H9 (cell line): Measurements from ENCODE around the gene OR51F1. TPM values are rescaled to one million over a fixed set of nuclear protein-coding genes. Genes with fewer than 3 reads are reported as not detected.

ENCODE experiments used
- DNase-seq: peaks from one replicate; pipeline ENCODE4 v3.0.0-alpha.2; 2017
- H2AFZ ChIP-seq: one replicate; pipeline ENCODE4 v1.6.1; 2013; ENCODE audit warnings: mild to moderate bottlenecking, low read length, control low read depth, moderate library complexity
- H2AK5ac ChIP-seq: 2 replicates; pipeline ENCODE4 v1.6.1; 2013; ENCODE audit warnings: low read length, control low read depth, mixed read lengths; ENCODE audit not compliant: insufficient read length
- H2BK120ac ChIP-seq: one replicate; pipeline ENCODE4 v1.6.1; 2013; ENCODE audit warnings: low read depth, mild to moderate bottlenecking, low read length, control low read depth, inconsistent platforms; ENCODE audit not compliant: poor library complexity, severe bottlenecking
- H2BK12ac ChIP-seq: 2 replicates; pipeline ENCODE4 v1.6.1; 2013; ENCODE audit warnings: low read length, control low read depth, mixed read lengths, low read depth; ENCODE audit not compliant: insufficient read length
- H2BK15ac ChIP-seq: 2 replicates; pipeline ENCODE4 v1.6.1; 2013; ENCODE audit warnings: low read depth, low read length, control low read depth
- H2BK20ac ChIP-seq: one replicate; pipeline ENCODE4 v1.6.1; 2013; ENCODE audit warnings: low read depth, mild to moderate bottlenecking, low read length, control low read depth, inconsistent platforms; ENCODE audit not compliant: poor library complexity, severe bottlenecking
- H2BK5ac ChIP-seq: 2 replicates; pipeline ENCODE4 v1.6.1; 2013; ENCODE audit warnings: low read length, control low read depth, mixed read lengths; ENCODE audit not compliant: insufficient read length
- H3K14ac ChIP-seq: 2 replicates; pipeline ENCODE4 v1.6.1; 2013; ENCODE audit warnings: low read length, control low read depth; ENCODE audit not compliant: insufficient read depth
- H3K18ac ChIP-seq: 2 replicates; pipeline ENCODE4 v1.6.1; 2013; ENCODE audit warnings: low read depth, mild to moderate bottlenecking, mixed read lengths, low read length, control low read depth; ENCODE audit not compliant: insufficient read length
- H3K23ac ChIP-seq: 2 replicates; pipeline ENCODE4 v1.6.1; 2013; ENCODE audit warnings: low read length, control low read depth, mixed read lengths, low read depth; ENCODE audit not compliant: insufficient read length
- H3K23me2 ChIP-seq: 2 replicates; pipeline ENCODE4 v1.6.1; 2013; ENCODE audit warnings: low read depth, mild to moderate bottlenecking, mixed read lengths, low read length, control low read depth; ENCODE audit not compliant: insufficient read length, poor library complexity, severe bottlenecking
- H3K27ac ChIP-seq: 2 replicates; pipeline ENCODE4 v1.5.1; 2013; ENCODE audit warnings: low read length, control low read depth, mixed read lengths, low read depth; ENCODE audit not compliant: insufficient read length
- H3K27me3 ChIP-seq: 2 replicates; pipeline ENCODE4 v1.6.1; 2013; ENCODE audit warnings: low read length, control low read depth, inconsistent platforms; ENCODE audit not compliant: insufficient read depth
- H3K4ac ChIP-seq: 2 replicates; pipeline ENCODE4 v1.6.1; 2013; ENCODE audit warnings: low read depth, mild to moderate bottlenecking, control low read depth, inconsistent platforms, low read length, moderate library complexity
- H3K4me1 ChIP-seq: 2 replicates; pipeline ENCODE4 v1.6.1; 2013; ENCODE audit warnings: low read length, control low read depth, inconsistent platforms; ENCODE audit not compliant: insufficient read depth
- H3K4me2 ChIP-seq: 2 replicates; pipeline ENCODE4 v1.6.1; 2013; ENCODE audit warnings: low read length, control low read depth, mixed read lengths; ENCODE audit not compliant: insufficient read length, insufficient read depth
- H3K56ac ChIP-seq: 2 replicates; pipeline ENCODE4 v1.6.1; 2013; ENCODE audit warnings: low read depth, mild to moderate bottlenecking, mixed read lengths, low read length, control low read depth; ENCODE audit not compliant: insufficient read length
- H3K79me1 ChIP-seq: 2 replicates; pipeline ENCODE4 v1.6.1; 2013; ENCODE audit warnings: low read depth, mild to moderate bottlenecking, moderate library complexity, low read length, control low read depth, inconsistent platforms; ENCODE audit not compliant: insufficient read depth, poor library complexity, severe bottlenecking
- H3K79me2 ChIP-seq: 2 replicates; pipeline ENCODE4 v1.6.1; 2013; ENCODE audit warnings: low read length, control low read depth, inconsistent platforms; ENCODE audit not compliant: insufficient read depth
- H3K9ac ChIP-seq: 2 replicates; pipeline ENCODE4 v1.6.1; 2013; ENCODE audit warnings: low read length, control low read depth, mixed read lengths; ENCODE audit not compliant: insufficient read length; ENCODE audit errors: extremely low read depth
- H3K9me3 ChIP-seq: one replicate; pipeline ENCODE4 v1.6.1; 2013; ENCODE audit warnings: low read depth, low read length, inconsistent platforms; ENCODE audit not compliant: control insufficient read depth
- H3T11ph ChIP-seq: one replicate; pipeline ENCODE4 v1.6.1; 2013; ENCODE audit warnings: mild to moderate bottlenecking, low read length, control low read depth, inconsistent platforms
- H4K20me1 ChIP-seq: one replicate; pipeline ENCODE4 v1.6.1; 2013; ENCODE audit not compliant: control insufficient read depth, insufficient read length, insufficient read depth
- H4K5ac ChIP-seq: 2 replicates; pipeline ENCODE4 v1.6.1; 2013; ENCODE audit warnings: low read depth, mild to moderate bottlenecking, mixed read lengths, low read length, control low read depth; ENCODE audit not compliant: insufficient read length
- H4K8ac ChIP-seq: replicated peaks from 2 replicates; pipeline ENCODE4 v1.6.1; 2013; ENCODE audit warnings: low read length, control low read depth, mixed read lengths, low read depth; ENCODE audit not compliant: insufficient read length
- H4K91ac ChIP-seq: 2 replicates; pipeline ENCODE4 v1.6.1; 2013; ENCODE audit warnings: low read depth, mild to moderate bottlenecking, moderate library complexity, mixed read lengths, low read length, control low read depth; ENCODE audit not compliant: insufficient read length
- H3K27ac Mint-ChIP-seq, 3 experiments: 2 replicates in 2 of 3; 3 replicates in 1 of 3; pipeline ENCODE4 v1.8.0; 2020 to 2021; ENCODE audit warnings: mixed read lengths in 3 of 3, mild to moderate bottlenecking in 1 of 3, moderate library complexity in 1 of 3
- H3K27me3 Mint-ChIP-seq: 2 replicates; pipeline ENCODE4 v1.8.0; 2021; ENCODE audit warnings: low read depth, mild to moderate bottlenecking, moderate library complexity, mixed read lengths
- H3K36me3 Mint-ChIP-seq, 3 experiments: 2 replicates in 2 of 3; 3 replicates in 1 of 3; pipeline ENCODE4 v1.8.0; 2020 to 2021; ENCODE audit warnings: low read depth in 3 of 3, mixed read lengths in 3 of 3; ENCODE audit not compliant: insufficient read depth in 1 of 3
- H3K4me1 Mint-ChIP-seq, 2 experiments: 2 replicates each; pipeline ENCODE4 v1.8.0; 2020; ENCODE audit warnings: mixed read lengths in 2 of 2
- H3K4me3 Mint-ChIP-seq, 2 experiments: 2 replicates in 1 of 2; 3 replicates in 1 of 2; pipeline ENCODE4 v1.8.0; 2020 to 2021; ENCODE audit warnings: mild to moderate bottlenecking in 2 of 2, mixed read lengths in 2 of 2, moderate library complexity in 1 of 2
- H3K9me3 Mint-ChIP-seq, 2 experiments: 2 replicates in 1 of 2; 3 replicates in 1 of 2; pipeline ENCODE4 v1.8.0; 2020; ENCODE audit warnings: mild to moderate bottlenecking in 2 of 2, mixed read lengths in 2 of 2, moderate library complexity in 1 of 2
- CTCF ChIP-seq: fragments of 200-600 bp; sonication (generic); conservative IDR thresholded peaks from 3 replicates; pipeline ENCODE4 v1.8.0; 2021; ENCODE audit warnings: antibody characterized with exemption, mild to moderate bottlenecking
- WGBS: extraction: QIAGEN DNeasy Blood & Tissue Kit; methylation state at CpG from one replicate; pipeline ENCODE4 v1.1.7; 2013; ENCODE audit warnings: missing lambda C conversion rate, low lambda C conversion rate, mixed read lengths; ENCODE audit not compliant: insufficient read length; ENCODE audit errors: extremely low coverage; 5-methylcytosine and 5-hydroxymethylcytosine counted together
- total RNA-seq: library from RNA; stranded (reverse); gene quantifications from 2 replicates; pipeline ENCODE4 v1.2.1, GENCODE V29; 2021

Gene OR51F1
- total RNA-seq, 1 experiment from 2014 or later: not detected

- Histone ChIP-seq H2BK20ac (no peak overlapping the region), H3K79me1 (no peaks in the 10 kb centered on the region), H3K9me3 (no peaks in the 10 kb centered on the region), H2AFZ (no peak overlapping the region), H2BK12ac (no peak overlapping the region), H2AK5ac (no peak overlapping the region), H3K27ac (no peak overlapping the region), H3K14ac (no peak overlapping the region), H3K79me2 (no peaks in the 10 kb centered on the region), H3K23me2 (no peaks in the 10 kb centered on the region), H3K56ac (no peak overlapping the region), H3K4me1 (no peaks in the 10 kb centered on the region), H3T11ph (no peak overlapping the region), H4K91ac (no peak overlapping the region), H3K4me2 (no peak overlapping the region), H3K18ac (no peak overlapping the region), H3K27me3 (no peaks in the 10 kb centered on the region), H2BK15ac (no peak overlapping the region), H3K23ac (no peak overlapping the region), H3K4ac (no peak overlapping the region), H4K8ac (no peak overlapping the region), H3K9ac (no peak overlapping the region), H4K5ac (no peak overlapping the region), H2BK5ac (no peak overlapping the region), H4K20me1 (no peaks in the 10 kb centered on the region), H2BK120ac (no peak overlapping the region)
- no peak for TF ChIP-seq CTCF
- H3K9me3 Mint-ChIP-seq: no peaks in the 10 kb centered on the region
- no peak overlapping the region for H3K4me3 Mint-ChIP-seq
- DNase-seq: no peak
- no CpG with 5 or more reads among the region's 1 CpG for WGBS
- H3K36me3 Mint-ChIP-seq: no peaks in the 10 kb centered on the region
- no peak overlapping the region for H3K27ac Mint-ChIP-seq
- H3K27me3 Mint-ChIP-seq: no peaks in the 10 kb centered on the region
- no peaks in the 10 kb centered on the region for H3K4me1 Mint-ChIP-seq
Observed at GRCh38 chr11:4751201-4751600, 18.5 kb downstream of the OR51F1 start.
